Skeletal muscle tissue (tissue), 4 donors: ENCODE measurements around the gene ZNF524. TPM values are rescaled to one million over a fixed set of nuclear protein-coding genes. Genes with fewer than 3 reads are reported as not detected.

ENCODE experiments used
- H3K27ac ChIP-seq: one replicate; pipeline ENCODE4 v1.7.0; 2013; ENCODE audit warnings: mild to moderate bottlenecking, low read depth, low read length, inconsistent platforms
- H3K27me3 ChIP-seq, 3 donors: one replicate each; pipeline ENCODE4 v1.7.0; 2013; ENCODE audit warnings: low read length in 3 of 3; ENCODE audit not compliant: control insufficient read depth in 3 of 3, insufficient read depth in 3 of 3
- H3K36me3 ChIP-seq, 3 donors: one replicate each; pipeline ENCODE4 v1.7.0; 2013; ENCODE audit warnings: low read length in 3 of 3; ENCODE audit not compliant: control insufficient read depth in 3 of 3, insufficient read depth in 3 of 3
- H3K4me1 ChIP-seq, 3 donors: one replicate each; pipeline ENCODE4 v1.7.0; 2013; ENCODE audit warnings: low read length in 3 of 3, mild to moderate bottlenecking in 3 of 3; ENCODE audit not compliant: control insufficient read depth in 3 of 3, insufficient read depth in 3 of 3
- H3K4me3 ChIP-seq, 3 donors: one replicate each; pipeline ENCODE4 v1.7.0; 2013; ENCODE audit warnings: low read length in 3 of 3
- H3K9ac ChIP-seq, 3 donors: one replicate each; pipeline ENCODE4 v1.7.0; 2013; ENCODE audit warnings: low read length in 3 of 3, mild to moderate bottlenecking in 3 of 3, moderate library complexity in 2 of 3, low read depth in 1 of 3
- H3K9me3 ChIP-seq, 3 donors: one replicate each; pipeline ENCODE4 v1.7.0; 2013; ENCODE audit warnings: low read length in 3 of 3; ENCODE audit not compliant: control insufficient read depth in 3 of 3
- total RNA-seq: library from RNA; depleted of rRNA; stranded (reverse); fragments of >200 nt; gene quantifications from one replicate; pipeline ENCODE4 v1.2.3, GENCODE V29; 2014
- donor health status: Osteomylitis.

ZNF524 gene
- total RNA-seq, 1 donor from 2014 or later, result 4.7 TPM

- no peak overlapping the region for H3K27ac ChIP-seq
- H3K9ac ChIP-seq, result no peak overlapping the region
- peaks cover 37 to 44% (median 40%) of the 10 kb centered on the region in 3 donors for H3K4me1 ChIP-seq
- H3K27me3 ChIP-seq, result no peaks in the 10 kb centered on the region
- H3K9me3 ChIP-seq, result no peaks in the 10 kb centered on the region
- H3K4me3 ChIP-seq, result no peak overlapping the region
- H3K36me3 ChIP-seq, result peaks cover 17 to 36% (median 26%) of the 10 kb centered on the region in 3 donors
Measured at GRCh38 chr19:55616395-55616875, 16.3 kb downstream of the ZNF524 start.

- no peak overlapping the region for H3K9ac ChIP-seq
- H3K36me3 ChIP-seq, result peaks cover 17 to 39% (median 26%) of the 10 kb centered on the region in 3 donors
- H3K4me3 ChIP-seq, result no peak overlapping the region
- no peak overlapping the region for H3K27ac ChIP-seq
- no peaks in the 10 kb centered on the region for H3K9me3 ChIP-seq
- H3K4me1 ChIP-seq, result peaks cover 27 to 42% (median 35%) of the 10 kb centered on the region in 3 donors
- no peaks in the 10 kb centered on the region for H3K27me3 ChIP-seq
Measured at GRCh38 chr19:55617426-55617825, 17.3 kb downstream of the ZNF524 start.

GRCh38 chr19:55618426-55618825, 18.3 kb downstream of the ZNF524 start:
- Histone ChIP-seq H3K27ac (no peak overlapping the region), H3K9me3 (no peaks in the 10 kb centered on the region), H3K9ac (no peak overlapping the region), H3K36me3 (peaks cover 17 to 34% (median 26%) of the 10 kb centered on the region in 3 donors), H3K4me3 (no peak overlapping the region), H3K27me3 (no peaks in the 10 kb centered on the region), H3K4me1 (peaks cover 26 to 46% (median 37%) of the 10 kb centered on the region in 3 donors)

DNA sequence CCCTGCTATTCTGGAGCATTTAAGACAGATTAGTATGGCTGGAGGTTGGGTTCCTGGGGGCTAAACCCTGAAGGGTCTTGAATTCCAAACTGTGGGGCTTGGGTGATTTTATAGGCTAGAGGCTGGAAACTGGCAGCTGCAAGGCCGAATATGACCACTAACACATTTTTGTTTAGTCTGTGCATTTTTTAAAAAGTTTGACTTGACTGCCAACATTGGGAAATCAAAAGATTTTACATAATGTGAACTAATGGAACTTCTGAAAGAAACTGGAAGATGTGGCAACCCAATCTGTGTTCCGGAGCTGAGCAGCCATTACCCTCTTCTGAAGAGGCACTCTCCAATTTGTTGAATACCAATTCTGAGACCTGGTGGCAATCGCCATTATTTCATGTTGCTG, 19.2 kb downstream of the ZNF524 start:
- no peak overlapping the region for H3K27ac ChIP-seq
- peaks cover 17 to 34% (median 26%) of the 10 kb centered on the region in 3 donors for H3K36me3 ChIP-seq
- no peaks in the 10 kb centered on the region for H3K27me3 ChIP-seq
- peaks cover 32 to 46% (median 42%) of the 10 kb centered on the region in 3 donors for H3K4me1 ChIP-seq
- no peak overlapping the region for H3K4me3 ChIP-seq
- no peak overlapping the region for H3K9ac ChIP-seq
- H3K9me3 ChIP-seq, result no peaks in the 10 kb centered on the region

DNA sequence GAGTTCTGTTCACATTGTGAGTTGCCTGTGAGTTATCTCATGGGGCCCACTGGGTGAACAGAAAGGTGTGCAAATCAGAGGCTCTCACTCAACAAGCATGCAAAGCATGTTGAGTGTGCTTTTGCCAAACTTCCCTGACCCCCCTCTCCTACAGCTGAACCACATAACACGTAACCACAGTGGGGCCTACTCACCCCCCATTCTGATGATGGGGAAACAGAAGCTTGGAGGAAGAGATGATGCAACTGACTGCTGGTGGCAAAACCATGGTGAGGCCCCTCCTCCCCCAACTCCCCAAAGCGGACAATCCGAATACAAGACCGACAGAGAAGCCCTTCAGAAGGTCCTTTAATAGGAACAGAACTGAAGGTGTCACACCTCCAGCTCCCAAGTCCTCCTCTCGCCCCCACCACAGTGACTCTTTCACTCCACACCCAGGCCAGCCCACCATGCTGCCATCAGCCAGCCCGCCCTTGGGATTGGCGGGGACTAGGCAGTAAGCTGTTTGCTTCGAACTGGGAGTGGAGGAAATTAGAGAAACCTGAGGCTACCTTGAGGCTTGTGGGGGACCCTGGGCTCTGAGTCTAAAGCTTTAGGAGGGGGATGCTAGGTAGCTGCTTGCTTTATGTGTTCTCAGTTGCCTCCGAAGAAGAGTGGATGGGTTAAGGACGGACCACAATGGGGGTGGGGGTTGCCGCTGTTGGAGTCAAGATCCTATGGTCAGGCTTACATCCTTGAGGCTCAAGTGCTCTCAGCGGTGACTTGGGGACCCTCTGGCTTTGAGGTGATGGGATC, 20.5 kb downstream of the ZNF524 start:
- Histone ChIP-seq H3K27me3 (no peaks in the 10 kb centered on the region), H3K36me3 (peaks cover 17 to 29% (median 22%) of the 10 kb centered on the region in 3 donors), H3K27ac (peak overlapping the region; percentile 6), H3K4me1 (peaks cover 37 to 53% (median 48%) of the 10 kb centered on the region in 3 donors), H3K9ac (peak overlapping the region in 1 of 3 donors; percentile 50), H3K4me3 (no peak overlapping the region), H3K9me3 (no peaks in the 10 kb centered on the region)

GRCh38 chr19:55621205-55621672, 21.2 kb downstream of the ZNF524 start:
- Histone ChIP-seq H3K9ac (peak overlapping the region in 1 of 3 donors; percentile 33), H3K9me3 (no peaks in the 10 kb centered on the region), H3K27me3 (no peaks in the 10 kb centered on the region), H3K27ac (peak overlapping the region; percentile 6), H3K36me3 (peaks cover 16 to 22% (median 18%) of the 10 kb centered on the region in 3 donors), H3K4me1 (peaks cover 37 to 53% (median 48%) of the 10 kb centered on the region in 3 donors), H3K4me3 (no peak overlapping the region)

DNA sequence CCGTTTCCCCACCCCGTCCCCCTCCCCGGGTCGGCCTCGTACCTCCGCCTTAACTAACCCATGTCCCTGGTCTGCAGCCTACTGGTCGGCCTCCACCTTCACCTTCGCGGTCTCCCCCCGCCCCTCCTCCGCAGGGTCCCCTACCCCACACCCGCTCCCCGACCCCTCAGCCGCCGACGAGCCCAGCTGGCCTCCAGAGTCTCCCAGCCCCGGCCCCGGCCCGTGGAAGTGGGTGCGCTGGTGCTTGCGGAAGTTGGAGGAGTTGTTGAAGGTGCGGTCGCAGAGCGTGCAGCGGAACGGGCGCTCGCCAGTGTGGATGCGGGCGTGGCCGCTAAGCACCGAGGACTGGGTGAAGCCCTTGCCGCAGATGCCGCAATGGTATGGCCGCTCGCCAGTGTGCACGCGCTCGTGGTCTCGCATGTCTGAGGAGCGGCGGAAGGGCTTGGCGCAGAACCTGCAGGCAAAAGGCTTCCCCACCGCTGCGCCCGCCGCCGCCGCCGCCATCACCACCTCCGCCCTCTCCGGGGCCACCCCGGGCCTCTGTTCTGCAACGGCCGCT, 21.7 kb downstream of the ZNF524 start:
- Histone ChIP-seq H3K27me3 (no peaks in the 10 kb centered on the region), H3K9me3 (no peaks in the 10 kb centered on the region), H3K36me3 (peaks cover 11 to 17% (median 13%) of the 10 kb centered on the region in 3 donors), H3K4me3 (no peak overlapping the region), H3K4me1 (peaks cover 37 to 53% (median 48%) of the 10 kb centered on the region in 3 donors), H3K9ac (no peak overlapping the region), H3K27ac (peak overlapping the region; percentile 90)

DNA sequence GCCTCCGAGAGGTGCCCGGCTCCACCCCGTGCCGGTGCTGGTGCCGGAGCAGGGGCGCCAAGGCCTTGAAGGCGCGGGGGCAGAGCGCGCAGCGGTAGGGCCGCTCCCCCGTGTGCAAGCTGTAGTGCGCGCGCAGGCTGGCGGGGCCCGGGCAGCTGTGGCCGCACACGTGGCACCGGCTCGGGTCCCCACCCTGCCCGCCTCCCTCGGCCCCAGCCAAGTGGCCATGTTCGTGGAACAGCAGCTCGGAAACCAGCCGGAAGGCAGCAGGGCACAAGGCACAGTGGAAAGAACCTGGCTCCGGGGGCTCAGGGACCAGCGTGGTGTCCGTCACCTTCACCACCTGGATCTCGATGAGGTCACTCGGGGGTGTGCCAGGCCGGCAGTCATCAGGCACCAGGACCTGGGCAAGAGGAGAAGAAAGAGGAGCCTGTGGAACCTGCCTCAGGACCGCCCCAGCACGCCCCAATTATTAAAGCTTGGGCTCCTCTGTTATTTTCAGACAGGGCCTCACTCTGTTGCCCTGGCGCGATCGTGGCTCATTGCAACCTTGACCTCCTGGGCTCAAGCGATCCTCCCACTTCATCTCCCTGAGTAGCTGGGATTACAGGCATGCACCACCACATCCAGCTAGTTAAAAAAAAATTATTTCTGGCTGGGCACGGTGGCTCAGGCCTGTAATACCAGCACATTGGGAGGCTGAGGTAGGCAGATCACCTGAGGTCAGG, 22.3 kb downstream of the ZNF524 start:
- peaks cover 37 to 53% (median 48%) of the 10 kb centered on the region in 3 donors for H3K4me1 ChIP-seq
- H3K4me3 ChIP-seq, result peak overlapping the region in 2 of 3 donors; percentile 22 to 23
- peak overlapping the region in 1 of 3 donors; percentile 54 for H3K9ac ChIP-seq
- H3K27ac ChIP-seq, result peak overlapping the region; percentile 90
- no peaks in the 10 kb centered on the region for H3K9me3 ChIP-seq
- no peaks in the 10 kb centered on the region for H3K27me3 ChIP-seq
- H3K36me3 ChIP-seq, result peaks cover 8 to 12% (median 9%) of the 10 kb centered on the region in 3 donors

DNA sequence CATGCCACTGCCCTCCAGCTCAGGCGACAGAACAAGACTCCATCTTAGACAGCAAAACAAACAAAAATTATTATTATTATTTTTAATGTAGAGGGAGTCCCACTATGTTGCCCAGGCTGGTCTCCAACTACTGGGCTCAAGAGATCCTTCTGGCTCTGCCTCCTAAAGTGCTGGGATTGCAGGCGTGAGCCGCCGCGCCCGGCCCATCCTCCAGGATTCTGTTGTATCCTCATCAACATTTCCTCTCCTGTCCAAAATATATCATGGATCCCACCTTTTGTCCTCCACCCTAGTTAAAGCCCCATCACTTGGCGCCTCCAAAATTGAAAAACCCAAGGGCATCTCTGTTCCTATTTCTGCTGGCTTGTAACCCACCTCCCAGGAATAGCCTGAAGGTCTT, 23.0 kb downstream of the ZNF524 start:
- Histone ChIP-seq H3K27me3 (no peaks in the 10 kb centered on the region), H3K4me1 (peaks cover 37 to 53% (median 48%) of the 10 kb centered on the region in 3 donors), H3K4me3 (peak overlapping the region; percentile 1 to 72 (median 23)), H3K36me3 (peaks cover 4 to 8% (median 6%) of the 10 kb centered on the region in 3 donors), H3K27ac (peak overlapping the region; percentile 90), H3K9ac (peak overlapping the region; percentile 43 to 69 (median 68)), H3K9me3 (no peaks in the 10 kb centered on the region)
